ENCODE data around the gene ZC3H7B. TPM values are rescaled to one million over a fixed set of nuclear protein-coding genes. Genes with fewer than 3 reads are reported as not detected.

Gene ZC3H7B
- total RNA-seq, 1 experiment from 2014 or later = 60.6 TPM

DNA sequence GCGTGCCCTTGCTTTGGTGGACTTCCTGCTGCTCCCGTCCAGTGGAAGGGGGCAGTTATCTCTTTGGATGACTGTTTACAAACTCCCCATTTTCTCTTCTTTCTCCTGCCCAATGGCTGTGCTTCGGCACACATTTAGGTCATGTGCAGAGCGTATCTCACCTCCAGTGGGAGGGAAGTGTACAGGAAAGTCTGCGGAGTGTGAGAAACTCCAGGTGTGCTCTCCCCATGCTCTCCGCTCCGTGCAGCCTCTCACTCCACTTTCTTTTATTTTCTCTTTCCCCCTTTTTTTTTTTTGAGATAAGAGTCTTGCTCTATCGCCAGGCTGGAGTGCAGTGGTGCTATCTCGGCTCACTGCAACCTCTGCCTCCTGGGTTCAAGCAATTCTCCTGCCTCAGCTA is 68.5 kb downstream of the ZC3H7B start:
- TF ChIP-seq, protein P1, sequence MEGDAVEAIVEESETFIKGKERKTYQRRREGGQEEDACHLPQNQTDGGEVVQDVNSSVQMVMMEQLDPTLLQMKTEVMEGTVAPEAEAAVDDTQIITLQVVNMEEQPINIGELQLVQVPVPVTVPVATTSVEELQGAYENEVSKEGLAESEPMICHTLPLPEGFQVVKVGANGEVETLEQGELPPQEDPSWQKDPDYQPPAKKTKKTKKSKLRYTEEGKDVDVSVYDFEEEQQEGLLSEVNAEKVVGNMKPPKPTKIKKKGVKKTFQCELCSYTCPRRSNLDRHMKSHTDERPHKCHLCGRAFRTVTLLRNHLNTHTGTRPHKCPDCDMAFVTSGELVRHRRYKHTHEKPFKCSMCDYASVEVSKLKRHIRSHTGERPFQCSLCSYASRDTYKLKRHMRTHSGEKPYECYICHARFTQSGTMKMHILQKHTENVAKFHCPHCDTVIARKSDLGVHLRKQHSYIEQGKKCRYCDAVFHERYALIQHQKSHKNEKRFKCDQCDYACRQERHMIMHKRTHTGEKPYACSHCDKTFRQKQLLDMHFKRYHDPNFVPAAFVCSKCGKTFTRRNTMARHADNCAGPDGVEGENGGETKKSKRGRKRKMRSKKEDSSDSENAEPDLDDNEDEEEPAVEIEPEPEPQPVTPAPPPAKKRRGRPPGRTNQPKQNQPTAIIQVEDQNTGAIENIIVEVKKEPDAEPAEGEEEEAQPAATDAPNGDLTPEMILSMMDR (IDR thresholded peaks at IDR 0.05; ENCODE audit: insufficient read depth in 1 of 2, low read depth in 1 of 2, low read length in 1 of 2, severe bottlenecking in 1 of 2, unreplicated experiment in 1 of 2) = no peak
- H3K27me3 Mint-ChIP-seq (ENCODE audit: insufficient read depth, unreplicated experiment) = no peaks in the 10 kb centered on the region
- no peaks in the 10 kb centered on the region for H3K27me3 ChIP-seq (replicated peaks; ENCODE audit: control insufficient read depth, insufficient read depth, low read length)
- no peak for DNase-seq
- no peaks in the 10 kb centered on the region for H3K9me3 ChIP-seq
- intact Hi-C loops (cut with micrococcal nuclease; ENCODE audit: unreplicated experiment) = no loop called here
- no peak overlapping the region for H3K4me3 ChIP-seq (ENCODE audit: low read depth, low read length)
- H3K27ac Mint-ChIP-seq (ENCODE audit: unreplicated experiment) = no peak overlapping the region
- H3K36me3 ChIP-seq (ENCODE audit: control insufficient read depth, insufficient read depth, low read length) = no peaks in the 10 kb centered on the region
- POLR2A ChIA-PET = no interaction called here
- H3K9me3 Mint-ChIP-seq (ENCODE audit: unreplicated experiment) = no peaks in the 10 kb centered on the region
- peaks cover 12% of the 10 kb centered on the region; the same call in 1 of the 2 replicates for H3K4me1 ChIP-seq
- no peak overlapping the region for H3K4me3 Mint-ChIP-seq (ENCODE audit: unreplicated experiment)
- no TSS peak for BruUV-seq (replicated peaks)
- H3K4me1 Mint-ChIP-seq (ENCODE audit: low read depth, unreplicated experiment) = peaks cover 4% of the 10 kb centered on the region
- CTCF ChIA-PET = no interaction called here
- H3K36me3 Mint-ChIP-seq (ENCODE audit: insufficient read depth, unreplicated experiment) = no peaks in the 10 kb centered on the region

DNA sequence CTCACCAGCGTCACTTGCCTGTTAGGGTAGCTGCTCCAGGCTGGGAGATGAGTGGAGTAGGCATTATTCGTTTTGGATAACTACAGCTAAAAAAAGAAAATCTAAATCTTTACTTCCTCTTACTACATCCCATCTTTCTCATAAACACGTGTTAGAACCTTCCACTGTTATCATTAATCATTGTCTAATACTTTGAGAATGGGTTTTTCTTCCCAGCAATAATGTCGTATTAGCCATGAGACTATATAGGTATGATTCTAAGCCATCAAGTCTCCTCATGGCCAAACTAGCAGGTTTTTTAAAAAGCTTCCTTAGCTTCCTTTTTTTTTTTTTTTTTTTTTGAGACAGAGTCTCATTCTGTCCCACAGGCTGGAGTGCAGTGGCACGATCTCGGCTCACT is 76.5 kb downstream of the ZC3H7B start:
- Mint-ChIP-seq H3K4me1 (ENCODE audit: low read depth, unreplicated experiment) (no peaks in the 10 kb centered on the region), H3K36me3 (ENCODE audit: insufficient read depth, unreplicated experiment) (peaks cover 22% of the 10 kb centered on the region), H3K27ac (ENCODE audit: unreplicated experiment) (no peak overlapping the region), H3K9me3 (ENCODE audit: unreplicated experiment) (no peaks in the 10 kb centered on the region), H3K27me3 (ENCODE audit: insufficient read depth, unreplicated experiment) (no peaks in the 10 kb centered on the region), H3K4me3 (ENCODE audit: unreplicated experiment) (no peak overlapping the region)
- H3K27me3 ChIP-seq (replicated peaks; ENCODE audit: control insufficient read depth, insufficient read depth, low read length) = no peaks in the 10 kb centered on the region
- H3K36me3 ChIP-seq (ENCODE audit: control insufficient read depth, insufficient read depth, low read length) = no peaks in the 10 kb centered on the region
- POLR2A ChIA-PET = interaction anchor here (0.5 to 0.7 kb wide), 3 partner anchors 14 to 216 kb away, joined by 4 to 8 read pairs (median 4); no protein-coding TSS in a partner anchor
- H3K4me3 ChIP-seq (ENCODE audit: low read depth, low read length) = no peak overlapping the region
- TF ChIP-seq, protein P1 (IDR thresholded peaks at IDR 0.05; ENCODE audit: insufficient read depth in 1 of 2, low read depth in 1 of 2, low read length in 1 of 2, severe bottlenecking in 1 of 2, unreplicated experiment in 1 of 2) = no peak
- intact Hi-C loops (cut with micrococcal nuclease; ENCODE audit: unreplicated experiment) = no loop called here
- DNase-seq = no peak
- H3K9me3 ChIP-seq = no peaks in the 10 kb centered on the region
- CTCF ChIA-PET = no interaction called here
- BruUV-seq (replicated peaks) = no TSS peak
- peaks cover 10% of the 10 kb centered on the region for H3K4me1 ChIP-seq

DNA sequence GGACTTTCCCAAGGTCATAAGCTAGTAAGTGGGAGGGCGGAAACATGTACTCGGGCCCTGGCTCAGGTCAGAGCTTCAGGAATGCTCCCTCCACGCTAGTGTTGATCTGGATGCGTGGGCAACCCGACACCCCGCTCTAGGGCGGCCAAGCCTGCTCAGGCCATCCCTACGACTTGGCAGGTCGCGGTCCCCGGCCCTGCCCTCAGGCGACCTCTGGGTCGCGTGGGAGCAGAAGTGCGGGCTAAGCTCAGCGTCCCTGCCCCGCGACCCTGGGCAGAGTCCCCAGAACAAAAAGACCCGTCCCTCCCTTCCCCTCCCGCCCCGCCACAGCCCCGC is 79.6 kb downstream of the ZC3H7B start:
- BruUV-seq (replicated peaks) = no TSS peak
- Histone ChIP-seq H3K27me3 (replicated peaks; ENCODE audit: control insufficient read depth, insufficient read depth, low read length) (no peaks in the 10 kb centered on the region), H3K9me3 (no peaks in the 10 kb centered on the region), H3K4me3 (ENCODE audit: low read depth, low read length) (peak overlapping the region; percentile 51), H3K36me3 (ENCODE audit: control insufficient read depth, insufficient read depth, low read length) (no peaks in the 10 kb centered on the region), H3K4me1 (peaks cover 14% of the 10 kb centered on the region)
- ChIA-PET CTCF (interaction anchor here (0.6 to 3.2 kb wide), 13 partner anchors 16 to 465 kb away, joined by 3 to 22 read pairs (median 5); no protein-coding TSS in a partner anchor), POLR2A (interaction anchor here (0.5 to 3.1 kb wide), 24 partner anchors 12 to 524 kb away, joined by 3 to 76 read pairs (median 10); partner anchors contain the start of genes ACO2, DESI1, PHF5A and PMM1)
- intact Hi-C loops (cut with micrococcal nuclease; ENCODE audit: unreplicated experiment) = loop anchor here (1.0 kb wide), 2 partner anchors 21 to 95 kb away; partner anchors contain the start of gene RANGAP1
- Mint-ChIP-seq H3K27ac (ENCODE audit: unreplicated experiment) (peak overlapping the region; percentile 95), H3K4me1 (ENCODE audit: low read depth, unreplicated experiment) (peaks cover 7% of the 10 kb centered on the region), H3K36me3 (ENCODE audit: insufficient read depth, unreplicated experiment) (peaks cover 22% of the 10 kb centered on the region), H3K9me3 (ENCODE audit: unreplicated experiment) (no peaks in the 10 kb centered on the region), H3K27me3 (ENCODE audit: insufficient read depth, unreplicated experiment) (no peaks in the 10 kb centered on the region), H3K4me3 (ENCODE audit: unreplicated experiment) (peak overlapping the region; percentile 86)
- peak; percentile 80 to 88 for DNase-seq
- TF ChIP-seq, protein P1 (IDR thresholded peaks at IDR 0.05; ENCODE audit: insufficient read depth in 1 of 2, low read depth in 1 of 2, low read length in 1 of 2, severe bottlenecking in 1 of 2, unreplicated experiment in 1 of 2) = no peak
